Measurements from ENCODE around the gene METTL8. TPM values are rescaled to one million over a fixed set of nuclear protein-coding genes. Genes with fewer than 3 reads are reported as not detected.

METTL8 gene
- polyA plus RNA-seq, 1 of the 3 experiments (the other 2 are of a cell fraction): 5.1 TPM

DNA sequence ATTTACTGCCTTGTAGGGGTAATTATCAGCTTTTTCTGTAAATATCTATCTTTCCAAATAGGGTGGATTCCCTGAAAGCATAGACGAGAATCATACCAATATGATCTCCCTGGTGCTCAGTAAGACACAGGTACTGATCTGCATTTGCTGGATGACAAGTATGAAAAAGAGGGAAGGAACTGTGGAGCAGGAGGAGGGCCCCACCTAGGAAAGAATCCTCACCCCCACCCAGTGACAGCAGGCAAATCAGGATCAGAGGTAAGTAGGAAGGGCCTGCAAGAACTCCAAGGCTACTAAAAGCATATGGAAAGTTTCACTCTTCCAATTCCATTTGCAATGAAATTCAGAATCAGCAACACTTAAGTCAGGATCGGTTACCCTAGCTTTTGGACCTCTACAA, 42.3 kb downstream of the METTL8 start:
- H3K36me3 ChIP-seq (replicated peaks in 1 of 2; ENCODE audit: control insufficient read depth in 1 of 2, insufficient read depth in 2 of 2, low read length in 1 of 2): no peaks in the 10 kb centered on the region
- H3K4me2 ChIP-seq: peak overlapping the region; percentile 1; the same call in 1 of the 2 replicates
- H3K9me3 ChIP-seq: 0 out of 2 replicates have a peak, but pooled peaks cover 4% of the 10 kb centered on the region
- no peaks in the 10 kb centered on the region for H3K27me3 ChIP-seq (ENCODE audit: insufficient read depth)
- TF ChIP-seq, protein P1, sequence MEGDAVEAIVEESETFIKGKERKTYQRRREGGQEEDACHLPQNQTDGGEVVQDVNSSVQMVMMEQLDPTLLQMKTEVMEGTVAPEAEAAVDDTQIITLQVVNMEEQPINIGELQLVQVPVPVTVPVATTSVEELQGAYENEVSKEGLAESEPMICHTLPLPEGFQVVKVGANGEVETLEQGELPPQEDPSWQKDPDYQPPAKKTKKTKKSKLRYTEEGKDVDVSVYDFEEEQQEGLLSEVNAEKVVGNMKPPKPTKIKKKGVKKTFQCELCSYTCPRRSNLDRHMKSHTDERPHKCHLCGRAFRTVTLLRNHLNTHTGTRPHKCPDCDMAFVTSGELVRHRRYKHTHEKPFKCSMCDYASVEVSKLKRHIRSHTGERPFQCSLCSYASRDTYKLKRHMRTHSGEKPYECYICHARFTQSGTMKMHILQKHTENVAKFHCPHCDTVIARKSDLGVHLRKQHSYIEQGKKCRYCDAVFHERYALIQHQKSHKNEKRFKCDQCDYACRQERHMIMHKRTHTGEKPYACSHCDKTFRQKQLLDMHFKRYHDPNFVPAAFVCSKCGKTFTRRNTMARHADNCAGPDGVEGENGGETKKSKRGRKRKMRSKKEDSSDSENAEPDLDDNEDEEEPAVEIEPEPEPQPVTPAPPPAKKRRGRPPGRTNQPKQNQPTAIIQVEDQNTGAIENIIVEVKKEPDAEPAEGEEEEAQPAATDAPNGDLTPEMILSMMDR (IDR thresholded peaks at IDR 0.05): no peak
- TF ChIP-seq MEF2A (IDR thresholded peaks at IDR 0.05; ENCODE audit: borderline replicate concordance, low read depth) (no peak), RAD21 (IDR thresholded peaks at IDR 0.05; ENCODE audit: low read length) (no peak), EP300 (IDR thresholded peaks at IDR 0.05; ENCODE audit: borderline replicate concordance in 1 of 2, low read depth in 1 of 2, low read length in 1 of 2) (no peak), CHD2 (IDR thresholded peaks at IDR 0.05; ENCODE audit: low read length, partially characterized antibody) (no peak), TCF12 (IDR thresholded peaks at IDR 0.05) (no peak), JUND (IDR thresholded peaks at IDR 0.05) (no peak), GABPA (IDR thresholded peaks at IDR 0.05; ENCODE audit: low read depth) (no peak), FOXJ3 (CRISPR knock-in tag; IDR thresholded peaks at IDR 0.05) (no peak), NRF1 (IDR thresholded peaks at IDR 0.05; ENCODE audit: low read depth, low read length) (no peak), TEAD4 (IDR thresholded peaks at IDR 0.05; ENCODE audit: borderline replicate concordance, insufficient read depth) (no peak)
- TF ChIP-seq, protein P2, sequence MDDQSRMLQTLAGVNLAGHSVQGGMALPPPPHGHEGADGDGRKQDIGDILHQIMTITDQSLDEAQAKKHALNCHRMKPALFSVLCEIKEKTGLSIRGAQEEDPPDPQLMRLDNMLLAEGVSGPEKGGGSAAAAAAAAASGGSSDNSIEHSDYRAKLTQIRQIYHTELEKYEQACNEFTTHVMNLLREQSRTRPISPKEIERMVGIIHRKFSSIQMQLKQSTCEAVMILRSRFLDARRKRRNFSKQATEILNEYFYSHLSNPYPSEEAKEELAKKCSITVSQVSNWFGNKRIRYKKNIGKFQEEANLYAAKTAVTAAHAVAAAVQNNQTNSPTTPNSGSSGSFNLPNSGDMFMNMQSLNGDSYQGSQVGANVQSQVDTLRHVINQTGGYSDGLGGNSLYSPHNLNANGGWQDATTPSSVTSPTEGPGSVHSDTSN (IDR thresholded peaks at IDR 0.05): no peak
- TF ChIP-seq, protein P3, sequence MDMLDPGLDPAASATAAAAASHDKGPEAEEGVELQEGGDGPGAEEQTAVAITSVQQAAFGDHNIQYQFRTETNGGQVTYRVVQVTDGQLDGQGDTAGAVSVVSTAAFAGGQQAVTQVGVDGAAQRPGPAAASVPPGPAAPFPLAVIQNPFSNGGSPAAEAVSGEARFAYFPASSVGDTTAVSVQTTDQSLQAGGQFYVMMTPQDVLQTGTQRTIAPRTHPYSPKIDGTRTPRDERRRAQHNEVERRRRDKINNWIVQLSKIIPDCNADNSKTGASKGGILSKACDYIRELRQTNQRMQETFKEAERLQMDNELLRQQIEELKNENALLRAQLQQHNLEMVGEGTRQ (IDR thresholded peaks at IDR 0.05; ENCODE audit: borderline replicate concordance, low read depth, low read length): no peak
- TF ChIP-seq, protein P4, sequence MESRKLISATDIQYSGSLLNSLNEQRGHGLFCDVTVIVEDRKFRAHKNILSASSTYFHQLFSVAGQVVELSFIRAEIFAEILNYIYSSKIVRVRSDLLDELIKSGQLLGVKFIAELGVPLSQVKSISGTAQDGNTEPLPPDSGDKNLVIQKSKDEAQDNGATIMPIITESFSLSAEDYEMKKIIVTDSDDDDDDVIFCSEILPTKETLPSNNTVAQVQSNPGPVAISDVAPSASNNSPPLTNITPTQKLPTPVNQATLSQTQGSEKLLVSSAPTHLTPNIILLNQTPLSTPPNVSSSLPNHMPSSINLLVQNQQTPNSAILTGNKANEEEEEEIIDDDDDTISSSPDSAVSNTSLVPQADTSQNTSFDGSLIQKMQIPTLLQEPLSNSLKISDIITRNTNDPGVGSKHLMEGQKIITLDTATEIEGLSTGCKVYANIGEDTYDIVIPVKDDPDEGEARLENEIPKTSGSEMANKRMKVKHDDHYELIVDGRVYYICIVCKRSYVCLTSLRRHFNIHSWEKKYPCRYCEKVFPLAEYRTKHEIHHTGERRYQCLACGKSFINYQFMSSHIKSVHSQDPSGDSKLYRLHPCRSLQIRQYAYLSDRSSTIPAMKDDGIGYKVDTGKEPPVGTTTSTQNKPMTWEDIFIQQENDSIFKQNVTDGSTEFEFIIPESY (IDR thresholded peaks at IDR 0.05; ENCODE audit: borderline replicate concordance, low read depth): no peak
- H4K20me1 ChIP-seq (ENCODE audit: insufficient read depth): no peaks in the 10 kb centered on the region
- no peak overlapping the region for H2AFZ ChIP-seq (ENCODE audit: low read depth)
- no peak overlapping the region for H3K4me3 ChIP-seq (ENCODE audit: low read depth in 2 of 2, low read length in 1 of 2)
- 85% methylated on average over 2 of the region's 2 CpGs for WGBS (ENCODE audit: low lambda C conversion rate)
- H3K79me2 ChIP-seq (ENCODE audit: insufficient read depth): no peaks in the 10 kb centered on the region
- no peaks in the 10 kb centered on the region for H3K9me2 ChIP-seq
- peak overlapping the region in 1 of 2 experiments; percentile 24; a peak in 2 of 4 replicates for H3K27ac ChIP-seq (ENCODE audit: low read depth in 2 of 2, low read length in 1 of 2)
- CTCF ChIA-PET: interaction anchor here (0.6 kb wide), 1 partner anchor 31 kb away, joined by 3 read pairs; no protein-coding TSS in a partner anchor
- POLR2A ChIA-PET: no interaction called here
- no peak overlapping the region for H3K9ac ChIP-seq
- peaks cover 0 to 14% of the 10 kb centered on the region in 2 experiments; a peak in 1 of 4 replicates for H3K4me1 ChIP-seq (ENCODE audit: control insufficient read depth in 1 of 2, insufficient read depth in 2 of 2, low read depth in 1 of 2, low read length in 1 of 2)
- no peak for DNase-seq
- peaks cover 18% of the 10 kb centered on the region for H3F3A ChIP-seq (replicated peaks; ENCODE audit: insufficient read depth)
